H9 (cell line): Measurements from ENCODE around the gene CRBN. TPM values are rescaled to one million over a fixed set of nuclear protein-coding genes. Genes with fewer than 3 reads are reported as not detected.

Source experiments
- DNase-seq: peaks from one replicate; pipeline ENCODE4 v3.0.0-alpha.2; 2017
- H2AFZ ChIP-seq: one replicate; pipeline ENCODE4 v1.6.1; 2013; ENCODE audit warnings: mild to moderate bottlenecking, low read length, control low read depth, moderate library complexity
- H2AK5ac ChIP-seq: 2 replicates; pipeline ENCODE4 v1.6.1; 2013; ENCODE audit warnings: low read length, control low read depth, mixed read lengths; ENCODE audit not compliant: insufficient read length
- H2BK120ac ChIP-seq: one replicate; pipeline ENCODE4 v1.6.1; 2013; ENCODE audit warnings: low read depth, mild to moderate bottlenecking, low read length, control low read depth, inconsistent platforms; ENCODE audit not compliant: poor library complexity, severe bottlenecking
- H2BK12ac ChIP-seq: 2 replicates; pipeline ENCODE4 v1.6.1; 2013; ENCODE audit warnings: low read length, control low read depth, mixed read lengths, low read depth; ENCODE audit not compliant: insufficient read length
- H2BK15ac ChIP-seq: 2 replicates; pipeline ENCODE4 v1.6.1; 2013; ENCODE audit warnings: low read depth, low read length, control low read depth
- H2BK20ac ChIP-seq: one replicate; pipeline ENCODE4 v1.6.1; 2013; ENCODE audit warnings: low read depth, mild to moderate bottlenecking, low read length, control low read depth, inconsistent platforms; ENCODE audit not compliant: poor library complexity, severe bottlenecking
- H2BK5ac ChIP-seq: 2 replicates; pipeline ENCODE4 v1.6.1; 2013; ENCODE audit warnings: low read length, control low read depth, mixed read lengths; ENCODE audit not compliant: insufficient read length
- H3K14ac ChIP-seq: 2 replicates; pipeline ENCODE4 v1.6.1; 2013; ENCODE audit warnings: low read length, control low read depth; ENCODE audit not compliant: insufficient read depth
- H3K18ac ChIP-seq: 2 replicates; pipeline ENCODE4 v1.6.1; 2013; ENCODE audit warnings: low read depth, mild to moderate bottlenecking, mixed read lengths, low read length, control low read depth; ENCODE audit not compliant: insufficient read length
- H3K23ac ChIP-seq: 2 replicates; pipeline ENCODE4 v1.6.1; 2013; ENCODE audit warnings: low read length, control low read depth, mixed read lengths, low read depth; ENCODE audit not compliant: insufficient read length
- H3K23me2 ChIP-seq: 2 replicates; pipeline ENCODE4 v1.6.1; 2013; ENCODE audit warnings: low read depth, mild to moderate bottlenecking, mixed read lengths, low read length, control low read depth; ENCODE audit not compliant: insufficient read length, poor library complexity, severe bottlenecking
- H3K27ac ChIP-seq: 2 replicates; pipeline ENCODE4 v1.5.1; 2013; ENCODE audit warnings: low read length, control low read depth, mixed read lengths, low read depth; ENCODE audit not compliant: insufficient read length
- H3K27me3 ChIP-seq: 2 replicates; pipeline ENCODE4 v1.6.1; 2013; ENCODE audit warnings: low read length, control low read depth, inconsistent platforms; ENCODE audit not compliant: insufficient read depth
- H3K4ac ChIP-seq: 2 replicates; pipeline ENCODE4 v1.6.1; 2013; ENCODE audit warnings: low read depth, mild to moderate bottlenecking, control low read depth, inconsistent platforms, low read length, moderate library complexity
- H3K4me1 ChIP-seq: 2 replicates; pipeline ENCODE4 v1.6.1; 2013; ENCODE audit warnings: low read length, control low read depth, inconsistent platforms; ENCODE audit not compliant: insufficient read depth
- H3K4me2 ChIP-seq: 2 replicates; pipeline ENCODE4 v1.6.1; 2013; ENCODE audit warnings: low read length, control low read depth, mixed read lengths; ENCODE audit not compliant: insufficient read length, insufficient read depth
- H3K56ac ChIP-seq: 2 replicates; pipeline ENCODE4 v1.6.1; 2013; ENCODE audit warnings: low read depth, mild to moderate bottlenecking, mixed read lengths, low read length, control low read depth; ENCODE audit not compliant: insufficient read length
- H3K79me1 ChIP-seq: 2 replicates; pipeline ENCODE4 v1.6.1; 2013; ENCODE audit warnings: low read depth, mild to moderate bottlenecking, moderate library complexity, low read length, control low read depth, inconsistent platforms; ENCODE audit not compliant: insufficient read depth, poor library complexity, severe bottlenecking
- H3K79me2 ChIP-seq: 2 replicates; pipeline ENCODE4 v1.6.1; 2013; ENCODE audit warnings: low read length, control low read depth, inconsistent platforms; ENCODE audit not compliant: insufficient read depth
- H3K9ac ChIP-seq: 2 replicates; pipeline ENCODE4 v1.6.1; 2013; ENCODE audit warnings: low read length, control low read depth, mixed read lengths; ENCODE audit not compliant: insufficient read length; ENCODE audit errors: extremely low read depth
- H3K9me3 ChIP-seq: one replicate; pipeline ENCODE4 v1.6.1; 2013; ENCODE audit warnings: low read depth, low read length, inconsistent platforms; ENCODE audit not compliant: control insufficient read depth
- H3T11ph ChIP-seq: one replicate; pipeline ENCODE4 v1.6.1; 2013; ENCODE audit warnings: mild to moderate bottlenecking, low read length, control low read depth, inconsistent platforms
- H4K20me1 ChIP-seq: one replicate; pipeline ENCODE4 v1.6.1; 2013; ENCODE audit not compliant: control insufficient read depth, insufficient read length, insufficient read depth
- H4K5ac ChIP-seq: 2 replicates; pipeline ENCODE4 v1.6.1; 2013; ENCODE audit warnings: low read depth, mild to moderate bottlenecking, mixed read lengths, low read length, control low read depth; ENCODE audit not compliant: insufficient read length
- H4K8ac ChIP-seq: replicated peaks from 2 replicates; pipeline ENCODE4 v1.6.1; 2013; ENCODE audit warnings: low read length, control low read depth, mixed read lengths, low read depth; ENCODE audit not compliant: insufficient read length
- H4K91ac ChIP-seq: 2 replicates; pipeline ENCODE4 v1.6.1; 2013; ENCODE audit warnings: low read depth, mild to moderate bottlenecking, moderate library complexity, mixed read lengths, low read length, control low read depth; ENCODE audit not compliant: insufficient read length
- H3K27ac Mint-ChIP-seq, 3 experiments: 2 replicates in 2 of 3; 3 replicates in 1 of 3; pipeline ENCODE4 v1.8.0; 2020 to 2021; ENCODE audit warnings: mixed read lengths in 3 of 3, mild to moderate bottlenecking in 1 of 3, moderate library complexity in 1 of 3
- H3K27me3 Mint-ChIP-seq: 2 replicates; pipeline ENCODE4 v1.8.0; 2021; ENCODE audit warnings: low read depth, mild to moderate bottlenecking, moderate library complexity, mixed read lengths
- H3K36me3 Mint-ChIP-seq, 3 experiments: 2 replicates in 2 of 3; 3 replicates in 1 of 3; pipeline ENCODE4 v1.8.0; 2020 to 2021; ENCODE audit warnings: low read depth in 3 of 3, mixed read lengths in 3 of 3; ENCODE audit not compliant: insufficient read depth in 1 of 3
- H3K4me1 Mint-ChIP-seq, 2 experiments: 2 replicates each; pipeline ENCODE4 v1.8.0; 2020; ENCODE audit warnings: mixed read lengths in 2 of 2
- H3K4me3 Mint-ChIP-seq, 2 experiments: 2 replicates in 1 of 2; 3 replicates in 1 of 2; pipeline ENCODE4 v1.8.0; 2020 to 2021; ENCODE audit warnings: mild to moderate bottlenecking in 2 of 2, mixed read lengths in 2 of 2, moderate library complexity in 1 of 2
- H3K9me3 Mint-ChIP-seq, 2 experiments: 2 replicates in 1 of 2; 3 replicates in 1 of 2; pipeline ENCODE4 v1.8.0; 2020; ENCODE audit warnings: mild to moderate bottlenecking in 2 of 2, mixed read lengths in 2 of 2, moderate library complexity in 1 of 2
- CTCF ChIP-seq: fragments of 200-600 bp; sonication (generic); conservative IDR thresholded peaks from 3 replicates; pipeline ENCODE4 v1.8.0; 2021; ENCODE audit warnings: antibody characterized with exemption, mild to moderate bottlenecking
- WGBS: extraction: QIAGEN DNeasy Blood & Tissue Kit; methylation state at CpG from one replicate; pipeline ENCODE4 v1.1.7; 2013; ENCODE audit warnings: missing lambda C conversion rate, low lambda C conversion rate, mixed read lengths; ENCODE audit not compliant: insufficient read length; ENCODE audit errors: extremely low coverage; 5-methylcytosine and 5-hydroxymethylcytosine counted together
- total RNA-seq: library from RNA; stranded (reverse); gene quantifications from 2 replicates; pipeline ENCODE4 v1.2.1, GENCODE V29; 2021

The CRBN gene
- total RNA-seq, 1 experiment from 2014 or later: 40.2 TPM

DNA sequence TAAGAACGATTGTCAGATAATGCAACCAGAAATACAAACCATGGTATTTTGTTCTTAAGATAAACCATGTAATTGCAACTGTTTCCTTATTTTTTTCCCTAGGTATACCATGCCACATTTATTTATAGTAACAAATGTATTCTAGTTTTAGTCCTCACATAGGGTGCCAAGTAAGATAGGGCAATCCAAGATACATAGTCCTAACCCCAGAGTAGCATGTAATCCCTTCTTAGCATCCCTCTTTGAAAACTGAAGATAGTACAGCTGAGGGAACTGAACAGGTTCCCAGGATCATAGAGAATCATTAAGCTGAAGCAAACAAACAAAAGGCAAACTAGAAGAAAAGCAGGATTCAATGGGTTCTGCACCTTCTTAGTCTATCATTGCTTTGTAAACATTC is 28.0 kb downstream of the CRBN start:
- Histone ChIP-seq H2BK12ac (no peak overlapping the region), H3K56ac (no peak overlapping the region), H3K14ac (no peak overlapping the region), H4K5ac (no peak overlapping the region), H3K27me3 (no peaks in the 10 kb centered on the region), H2AK5ac (no peak overlapping the region), H2BK15ac (no peak overlapping the region), H2AFZ (no peak overlapping the region), H4K20me1 (no peaks in the 10 kb centered on the region), H3K9me3 (no peaks in the 10 kb centered on the region), H3K27ac (no peak overlapping the region), H3K4ac (no peak overlapping the region), H3K18ac (no peak overlapping the region), H3T11ph (no peak overlapping the region), H3K23ac (no peak overlapping the region), H4K91ac (no peak overlapping the region), H2BK20ac (no peak overlapping the region), H3K4me1 (no peaks in the 10 kb centered on the region), H3K79me2 (no peaks in the 10 kb centered on the region; the same call in 1 of the 2 replicates), H4K8ac (no peak overlapping the region), H2BK120ac (no peak overlapping the region), H3K4me2 (no peak overlapping the region), H3K23me2 (no peaks in the 10 kb centered on the region), H2BK5ac (no peak overlapping the region), H3K79me1 (no peaks in the 10 kb centered on the region), H3K9ac (no peak overlapping the region)
- Mint-ChIP-seq H3K36me3 (peaks cover 18 to 70% (median 57%) of the 10 kb centered on the region in 3 experiments; a peak in 6 of 7 replicates), H3K27ac (no peak overlapping the region; a peak in 1 of 7 replicates), H3K4me1 (no peaks in the 10 kb centered on the region), H3K4me3 (no peak overlapping the region), H3K27me3 (no peaks in the 10 kb centered on the region), H3K9me3 (no peaks in the 10 kb centered on the region)
- DNase-seq: no peak
- no CpG with 5 or more reads among the region's 1 CpG for WGBS
- no peak for TF ChIP-seq CTCF
